ENCODE data around the gene TMEM250.

Gene TMEM250

GRCh38 chr9:136093995-136094881 lies 24.4 kb downstream of the TMEM250 start:
- no peak for DNase-seq

GRCh38 chr9:136093346-136093986 lies 25.2 kb downstream of the TMEM250 start:
- DNase-seq, result no peak

GRCh38 chr9:136092741-136093140 lies 25.9 kb downstream of the TMEM250 start:
- DNase-seq, result no peak

GRCh38 chr9:136092353-136092650 lies 26.4 kb downstream of the TMEM250 start:
- DNase-seq, result no peak

- DNase-seq, result no peak
These were observed 26.9 kb downstream of the TMEM250 start for GRCh38 chr9:136091582-136092352.

GRCh38 chr9:136090768-136091581 lies 27.7 kb downstream of the TMEM250 start:
- DNase-seq, result no peak

GRCh38 chr9:136090056-136090735 lies 28.5 kb downstream of the TMEM250 start:
- no peak for DNase-seq

GRCh38 chr9:136089697-136090045 lies 29.0 kb downstream of the TMEM250 start:
- DNase-seq, result no peak

GRCh38 chr9:136088939-136089696 lies 29.6 kb downstream of the TMEM250 start:
- DNase-seq, result no peak

GRCh38 chr9:136088481-136088938 lies 30.2 kb downstream of the TMEM250 start:
- DNase-seq, result no peak

- no peak for DNase-seq
These were observed 30.8 kb downstream of the TMEM250 start for GRCh38 chr9:136087741-136088480.

GRCh38 chr9:136086951-136087740 lies 31.5 kb downstream of the TMEM250 start:
- no peak for DNase-seq

- DNase-seq, result no peak
These were observed 32.3 kb downstream of the TMEM250 start for GRCh38 chr9:136086213-136086881.

- no peak for DNase-seq
These were observed 32.9 kb downstream of the TMEM250 start for GRCh38 chr9:136085815-136086212.

- no peak for DNase-seq
These were observed 34.4 kb downstream of the TMEM250 start for GRCh38 chr9:136084063-136084944.

- DNase-seq, result no peak
These were observed 35.1 kb downstream of the TMEM250 start for GRCh38 chr9:136083558-136084062.

GRCh38 chr9:136082496-136083361 lies 35.9 kb downstream of the TMEM250 start:
- DNase-seq, result no peak

All from amniotic stem cell (primary cell).